Hepatocyte (in vitro differentiated cells): Measurements from ENCODE around the gene FGF12.

Source experiments
- EZH2 ChIP-seq: fragments of 200-600 bp; sonication (generic); IDR thresholded peaks from 2 replicates; pipeline ENCODE4 v1.6.1; 2016; ENCODE audit warnings: antibody characterized with exemption, mild to moderate bottlenecking, borderline replicate concordance
- EZH2phosphoT487 ChIP-seq: fragments of 200-600 bp; sonication (generic); IDR thresholded peaks from one replicate; pipeline ENCODE4 v1.6.1; 2018; ENCODE audit warnings: antibody characterized with exemption, mild to moderate bottlenecking, low read depth, moderate library complexity; ENCODE audit not compliant: unreplicated experiment, severe bottlenecking
- TF ChIP-seq, protein P1 (sequence below): fragments of 200-600 bp; sonication (generic); IDR thresholded peaks from 2 replicates; pipeline ENCODE4 v1.5.1; 2016; ENCODE audit warnings: antibody characterized with exemption, mild to moderate bottlenecking; ENCODE audit not compliant: poor library complexity

DNA sequence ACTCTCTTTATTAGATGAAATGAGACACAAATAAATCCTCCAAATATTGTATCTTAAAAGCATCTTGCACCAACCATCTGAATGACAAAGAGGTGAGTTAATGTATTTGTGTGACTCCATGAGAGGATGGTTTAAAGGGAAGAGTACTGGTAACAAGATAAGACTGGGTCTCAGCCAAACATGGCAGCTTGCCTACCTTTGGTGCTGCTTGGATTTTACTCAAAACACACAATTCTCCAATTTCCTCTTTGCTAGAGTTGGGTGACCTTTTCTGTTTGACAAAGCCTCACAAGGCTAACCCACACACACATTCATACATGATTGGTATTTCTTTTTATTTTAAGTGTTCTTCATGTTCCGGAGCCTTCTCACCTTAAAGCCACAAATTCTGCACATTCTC is 506.4 kb downstream of the FGF12 start:
- TF ChIP-seq, protein P1, sequence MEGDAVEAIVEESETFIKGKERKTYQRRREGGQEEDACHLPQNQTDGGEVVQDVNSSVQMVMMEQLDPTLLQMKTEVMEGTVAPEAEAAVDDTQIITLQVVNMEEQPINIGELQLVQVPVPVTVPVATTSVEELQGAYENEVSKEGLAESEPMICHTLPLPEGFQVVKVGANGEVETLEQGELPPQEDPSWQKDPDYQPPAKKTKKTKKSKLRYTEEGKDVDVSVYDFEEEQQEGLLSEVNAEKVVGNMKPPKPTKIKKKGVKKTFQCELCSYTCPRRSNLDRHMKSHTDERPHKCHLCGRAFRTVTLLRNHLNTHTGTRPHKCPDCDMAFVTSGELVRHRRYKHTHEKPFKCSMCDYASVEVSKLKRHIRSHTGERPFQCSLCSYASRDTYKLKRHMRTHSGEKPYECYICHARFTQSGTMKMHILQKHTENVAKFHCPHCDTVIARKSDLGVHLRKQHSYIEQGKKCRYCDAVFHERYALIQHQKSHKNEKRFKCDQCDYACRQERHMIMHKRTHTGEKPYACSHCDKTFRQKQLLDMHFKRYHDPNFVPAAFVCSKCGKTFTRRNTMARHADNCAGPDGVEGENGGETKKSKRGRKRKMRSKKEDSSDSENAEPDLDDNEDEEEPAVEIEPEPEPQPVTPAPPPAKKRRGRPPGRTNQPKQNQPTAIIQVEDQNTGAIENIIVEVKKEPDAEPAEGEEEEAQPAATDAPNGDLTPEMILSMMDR, result no peak
- TF ChIP-seq EZH2 (no peak), EZH2phosphoT487 (no peak)
